OCI-M2 (cell line): ENCODE measurements around the gene WDR26.

Experiments used
- DNase-seq: peaks from one replicate; lab custom pipeline; 2025; ENCODE audit not compliant: unreplicated experiment; lab: John Stamatoyannopoulos, UW

The WDR26 gene

GRCh38 chr1:224393294-224393693 lies 41.3 kb downstream of the WDR26 start:
- no peak for DNase-seq

- DNase-seq = peak; percentile 14
Observed at GRCh38 chr1:224392411-224393249, 42.0 kb downstream of the WDR26 start.

GRCh38 chr1:224390517-224390916 lies 44.1 kb downstream of the WDR26 start:
- no peak for DNase-seq

- DNase-seq = no peak
Observed at GRCh38 chr1:224387943-224388342, 46.7 kb downstream of the WDR26 start.

- no peak for DNase-seq
Observed at GRCh38 chr1:224387302-224387912, 47.2 kb downstream of the WDR26 start.

GRCh38 chr1:224383218-224383617 lies 51.4 kb downstream of the WDR26 start:
- DNase-seq = no peak

- DNase-seq = no peak
Observed at GRCh38 chr1:224381880-224382548, 52.6 kb downstream of the WDR26 start.

- no peak for DNase-seq
Observed at GRCh38 chr1:224380003-224380402, 54.6 kb downstream of the WDR26 start.

- no peak for DNase-seq
Observed at GRCh38 chr1:224378855-224379631, 55.6 kb downstream of the WDR26 start.

- DNase-seq = no peak
Observed at GRCh38 chr1:224377676-224378006, 57.0 kb downstream of the WDR26 start.

GRCh38 chr1:224375059-224375458 lies 59.5 kb downstream of the WDR26 start:
- DNase-seq = no peak

- DNase-seq = no peak
Observed at GRCh38 chr1:224373008-224373590, 61.5 kb downstream of the WDR26 start.

- no peak for DNase-seq
Observed at GRCh38 chr1:224368409-224368808, 66.2 kb downstream of the WDR26 start.

GRCh38 chr1:224359207-224359606 lies 75.4 kb downstream of the WDR26 start:
- DNase-seq = no peak

GRCh38 chr1:224358237-224358636 lies 76.4 kb downstream of the WDR26 start:
- DNase-seq = no peak

GRCh38 chr1:224357626-224358124 lies 76.9 kb downstream of the WDR26 start:
- DNase-seq = no peak

- no peak for DNase-seq
Observed at GRCh38 chr1:224356685-224357625, 77.6 kb downstream of the WDR26 start, which contains the start of gene CNIH4. TSS of gene CNIH4 (plus strand) at chr1:224356879. CDS start at chr1:224356925, 46 bp downstream.

- DNase-seq = no peak
Observed at GRCh38 chr1:224353975-224354925, 80.3 kb downstream of the WDR26 start.
